COLO829 (cell line): Measurements from ENCODE around the gene PRPSAP2.

Source experiments
- DNase-seq: peaks from one replicate; pipeline ENCODE4 v3.0.0; 2012; ENCODE audit warnings: low spot score

The PRPSAP2 gene

DNA sequence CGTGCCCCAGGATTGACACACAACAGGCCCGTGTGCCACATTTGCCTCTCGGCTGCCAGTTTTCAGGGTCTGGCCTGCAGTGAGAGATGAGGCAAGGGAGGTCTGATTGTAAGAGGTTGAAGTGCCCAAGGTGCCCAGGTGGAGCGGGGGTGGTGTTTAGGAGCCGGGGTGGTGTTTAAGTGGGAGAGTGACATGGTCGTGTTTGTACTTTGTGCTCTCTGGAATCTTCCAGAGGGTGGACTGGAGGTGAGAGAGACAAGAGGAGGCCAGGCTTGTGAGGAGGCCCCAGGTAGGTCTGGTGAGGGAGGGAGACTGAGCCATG, 104.5 kb downstream of the PRPSAP2 start:
- no peak for DNase-seq

DNA sequence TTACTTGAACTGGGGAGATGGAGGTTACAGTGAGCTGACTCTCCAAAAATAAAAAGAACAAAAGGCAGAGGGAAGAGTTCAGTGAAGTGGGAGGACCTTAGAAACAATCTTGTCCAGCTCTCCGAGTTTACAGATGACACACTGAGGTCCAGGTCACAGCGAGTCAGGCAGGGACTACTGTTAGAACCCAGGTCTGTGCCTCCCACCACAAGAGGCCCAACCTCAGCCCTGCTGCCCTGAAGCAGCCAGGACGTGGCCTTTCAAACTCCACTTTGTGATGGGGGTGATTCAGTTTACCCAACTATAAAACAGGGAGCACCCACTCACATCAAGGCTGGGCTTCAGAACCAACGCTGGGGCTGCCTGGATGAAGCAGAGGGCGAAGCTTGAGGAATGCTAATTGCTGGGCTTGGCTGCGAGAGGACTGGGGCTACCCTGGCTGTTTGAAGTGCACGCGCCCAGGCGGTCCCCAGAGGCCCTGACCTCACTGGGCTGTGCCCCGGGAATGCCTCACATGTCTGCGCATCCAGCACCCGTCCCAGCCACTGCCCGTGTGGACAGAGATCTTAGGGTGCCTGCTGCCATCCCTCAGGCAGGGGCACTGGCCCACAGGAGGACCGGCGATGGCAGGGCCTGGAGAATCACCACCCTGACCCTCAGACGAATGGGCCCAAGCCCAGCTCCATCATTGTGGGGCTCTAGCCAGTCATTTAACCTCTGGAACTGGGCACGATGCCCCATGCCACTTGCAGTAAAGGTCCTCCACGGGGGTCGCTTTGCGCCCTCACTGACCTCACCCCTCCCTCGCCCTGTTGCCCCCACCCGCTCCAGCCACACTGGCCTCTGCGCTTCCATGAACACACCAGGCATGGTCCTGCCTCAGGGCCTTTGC, 105.4 kb downstream of the PRPSAP2 start:
- no peak for DNase-seq

DNA sequence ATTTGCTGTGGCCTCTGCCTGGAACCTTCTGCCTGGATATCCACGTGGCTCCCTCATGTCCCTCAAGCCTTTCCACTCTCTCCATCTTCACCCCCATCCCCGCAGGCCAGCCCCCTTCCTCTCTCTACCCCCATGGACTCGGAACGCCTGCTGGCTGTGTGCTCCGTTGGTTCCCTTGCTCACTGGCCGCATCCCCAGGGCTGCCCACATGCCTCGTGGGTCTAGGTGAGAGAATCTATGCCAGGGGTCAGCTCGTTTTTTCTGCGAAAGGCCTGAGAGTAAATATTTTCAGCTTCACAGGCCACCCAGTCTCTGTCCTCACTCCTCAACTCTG, 106.1 kb downstream of the PRPSAP2 start:
- DNase-seq: no peak

DNA sequence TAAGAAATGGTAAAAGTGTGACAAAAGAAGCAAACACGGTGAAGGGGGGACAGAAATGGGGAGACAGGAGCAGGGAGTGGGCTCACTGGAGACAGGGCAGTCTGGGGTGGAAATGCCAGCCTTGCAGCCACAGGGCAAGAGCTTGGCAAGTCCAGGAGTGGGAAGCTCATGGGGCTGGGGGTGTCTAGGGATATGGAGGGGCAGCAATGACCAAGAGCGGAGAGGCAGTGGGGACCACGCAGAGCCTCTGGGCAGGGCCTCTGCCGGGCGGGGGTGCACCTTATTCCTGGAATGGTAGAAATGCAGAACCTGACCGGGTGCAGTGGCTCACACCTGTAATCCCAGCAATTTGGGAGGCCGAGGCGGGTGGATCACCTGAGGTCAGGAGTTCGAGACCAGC, 106.6 kb downstream of the PRPSAP2 start:
- no peak for DNase-seq

GRCh38 chr17:18965530-18966236, 107.8 kb downstream of the PRPSAP2 start:
- DNase-seq: no peak

GRCh38 chr17:18966831-18967624, 109.1 kb downstream of the PRPSAP2 start:
- no peak for DNase-seq

GRCh38 chr17:18967916-18968315, 110.0 kb downstream of the PRPSAP2 start:
- DNase-seq: no peak

GRCh38 chr17:18968345-18968744, 110.4 kb downstream of the PRPSAP2 start:
- DNase-seq: no peak

DNA sequence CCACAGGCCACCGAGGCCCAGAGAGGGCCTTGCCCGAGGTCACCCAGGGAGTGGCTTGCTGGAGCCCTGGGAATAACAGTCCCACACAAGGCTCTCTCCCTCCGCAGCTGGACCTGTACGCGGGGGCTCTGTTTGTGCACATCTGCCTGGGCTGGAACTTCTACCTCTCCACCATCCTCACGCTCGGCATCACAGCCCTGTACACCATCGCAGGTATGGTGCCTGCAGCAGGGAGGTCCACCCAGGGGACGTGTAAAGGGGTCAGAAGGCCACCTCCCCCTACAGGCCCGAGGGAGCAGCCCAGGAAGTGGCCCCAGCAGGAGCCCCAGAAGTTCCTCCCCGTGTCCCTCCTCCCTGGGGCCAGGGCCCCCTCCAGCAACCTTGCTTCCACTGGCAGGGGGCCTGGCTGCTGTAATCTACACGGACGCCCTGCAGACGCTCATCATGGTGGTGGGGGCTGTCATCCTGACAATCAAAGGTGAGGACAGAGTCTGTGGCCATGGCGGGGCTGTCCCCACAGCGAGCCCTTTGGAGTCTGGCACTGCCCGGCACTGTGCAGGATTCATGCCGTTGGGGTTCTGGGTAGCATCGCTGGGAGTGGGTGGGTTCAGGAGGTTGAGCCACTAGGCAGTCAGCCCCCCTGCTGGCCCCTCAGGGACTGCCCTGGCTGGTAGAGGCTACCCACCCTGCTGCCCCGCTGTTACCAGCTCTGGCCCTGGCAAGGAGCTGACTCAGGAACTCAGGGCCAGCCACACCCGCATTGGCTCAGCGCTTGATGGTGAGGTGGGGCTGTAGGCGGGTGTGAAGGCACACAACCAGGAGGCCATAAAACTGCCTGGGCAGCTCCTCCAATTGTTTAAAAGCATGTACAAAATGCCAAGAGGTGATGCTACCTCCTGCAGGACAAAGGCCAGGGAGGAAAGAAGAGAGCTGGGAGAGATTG, 111.3 kb downstream of the PRPSAP2 start:
- DNase-seq: no peak

- DNase-seq: no peak
These were observed 112.9 kb downstream of the PRPSAP2 start for GRCh38 chr17:18970582-18971480.

- no peak for DNase-seq
These were observed 113.9 kb downstream of the PRPSAP2 start for GRCh38 chr17:18971801-18972200.

- no peak for DNase-seq
These were observed 116.6 kb downstream of the PRPSAP2 start for GRCh38 chr17:18974407-18975149.

- DNase-seq: no peak
These were observed 117.7 kb downstream of the PRPSAP2 start for GRCh38 chr17:18975597-18975996.

GRCh38 chr17:18976201-18976600, 118.3 kb downstream of the PRPSAP2 start:
- DNase-seq: no peak

DNA sequence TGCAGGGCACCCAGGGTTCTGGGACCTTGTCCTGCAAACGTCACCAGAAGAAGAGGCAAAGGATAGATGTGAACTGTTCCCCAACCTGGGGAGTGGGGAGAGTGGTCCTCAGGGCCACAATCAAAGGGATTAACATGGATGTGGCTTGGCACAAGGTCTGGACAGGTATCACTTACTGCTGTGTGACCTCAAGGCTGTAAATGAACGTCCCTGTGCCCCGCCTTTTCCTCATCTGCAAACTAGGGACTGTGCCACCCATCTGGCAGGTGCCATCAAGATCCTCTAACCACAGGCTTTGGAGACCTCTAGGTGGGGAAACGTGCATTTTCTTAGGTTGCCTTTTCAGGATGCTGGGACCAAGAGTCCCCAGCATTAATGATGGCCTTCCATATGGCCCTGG, 119.1 kb downstream of the PRPSAP2 start:
- no peak for DNase-seq

- DNase-seq: no peak
These were observed 119.7 kb downstream of the PRPSAP2 start for GRCh38 chr17:18977646-18978045.

DNA sequence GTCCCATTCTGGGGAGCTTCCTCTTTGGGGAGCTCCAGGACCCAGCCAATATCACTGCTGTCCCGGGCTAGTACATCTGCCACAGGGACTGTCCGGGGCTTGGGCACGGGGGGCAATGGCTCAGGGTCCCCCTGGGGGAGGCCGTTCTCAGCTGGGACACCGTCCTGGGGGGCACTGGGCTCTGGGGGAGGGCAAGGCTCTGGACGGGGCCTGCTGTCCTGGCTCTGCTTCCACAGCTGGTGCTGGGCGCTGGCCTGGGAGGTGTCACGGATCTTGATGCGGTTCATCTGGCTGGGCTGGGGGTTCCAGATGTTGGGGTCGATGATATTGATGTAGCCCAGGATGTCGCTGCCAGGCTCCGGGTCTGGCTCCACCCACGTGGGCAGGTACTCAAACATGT, 120.1 kb downstream of the PRPSAP2 start:
- no peak for DNase-seq

DNA sequence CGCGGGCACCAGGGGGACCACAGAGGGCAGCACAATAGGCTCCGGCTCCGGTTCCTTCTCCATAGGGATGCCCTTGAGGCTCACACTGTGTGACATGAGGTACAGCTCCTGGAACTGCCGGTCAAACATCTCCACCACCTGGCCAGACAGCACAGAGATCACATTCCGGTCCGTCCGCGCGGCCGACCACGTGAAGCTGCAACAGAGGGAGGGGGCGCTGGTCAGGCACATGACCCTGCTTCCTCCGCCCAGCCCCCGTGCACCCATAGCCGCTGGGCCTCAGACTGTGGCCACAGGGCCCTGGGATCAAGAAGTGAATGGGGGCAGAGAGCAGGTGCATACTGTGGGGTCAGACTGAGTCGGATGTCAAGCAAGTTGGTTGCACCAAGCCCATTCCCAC, 120.7 kb downstream of the PRPSAP2 start:
- no peak for DNase-seq
